HEK293 (cell line): ENCODE data around the gene WHRN.

Experiments
- ATF2 ChIP-seq: fragments of 450-650 bp; formaldehyde crosslinking; IDR thresholded peaks from 2 replicates; pipeline ENCODE4 v1.5.1; 2016; ENCODE audit warnings: missing biosample characterization, missing genetic modification characterization, low read depth
- KLF16 ChIP-seq: fragments of 450-650 bp; formaldehyde crosslinking; IDR thresholded peaks from 2 replicates; pipeline ENCODE4 v1.5.1; 2017; ENCODE audit warnings: missing biosample characterization, missing genetic modification characterization
- REST ChIP-seq: fragments of 450-650 bp; formaldehyde crosslinking; IDR thresholded peaks from 2 replicates; pipeline ENCODE4 v1.5.1; 2016; ENCODE audit warnings: missing biosample characterization, missing genetic modification characterization
- ZNF121 ChIP-seq: fragments of 450-650 bp; formaldehyde crosslinking; IDR thresholded peaks from 2 replicates; pipeline ENCODE4 v1.5.1; 2016; ENCODE audit warnings: missing biosample characterization, missing genetic modification characterization
- ZNF19 ChIP-seq: fragments of 450-650 bp; formaldehyde crosslinking; IDR thresholded peaks from 2 replicates; pipeline ENCODE4; 2016; ENCODE audit warnings: missing biosample characterization, missing genetic modification characterization, low read depth
- ZNF274 ChIP-seq, 2 experiments: fragments of 200-500 bp in 1 of 2; fragments of 450-650 bp in 1 of 2; sonication (Bioruptor generic) in 1 of 2; formaldehyde crosslinking in 1 of 2; IDR thresholded peaks; 2 replicates each; pipeline versions ENCODE4 v1.5.1 to v1.6.1; 2014 to 2016; ENCODE audit warnings: borderline replicate concordance in 1 of 2, inconsistent platforms in 1 of 2, low read length in 1 of 2, missing biosample characterization in 1 of 2, missing genetic modification characterization in 1 of 2
- ZNF394 ChIP-seq: fragments of 450-650 bp; formaldehyde crosslinking; IDR thresholded peaks from 2 replicates; pipeline ENCODE4 v1.5.1; 2016; ENCODE audit warnings: missing biosample characterization, missing genetic modification characterization, mild to moderate bottlenecking, moderate library complexity, borderline replicate concordance
- ZNF501 ChIP-seq: fragments of 450-650 bp; formaldehyde crosslinking; IDR thresholded peaks from 2 replicates; pipeline ENCODE4 v1.5.1; 2016; ENCODE audit warnings: missing biosample characterization, missing genetic modification characterization
- ZNF549 ChIP-seq: fragments of 450-650 bp; IDR thresholded peaks from 2 replicates; pipeline ENCODE4 v1.5.1; 2018; ENCODE audit warnings: missing biosample characterization, missing genetic modification characterization, mild to moderate bottlenecking, inconsistent platforms, moderate library complexity
- ZNF561 ChIP-seq: fragments of 450-650 bp; IDR thresholded peaks from 2 replicates; pipeline ENCODE4 v1.5.1; 2018; ENCODE audit warnings: missing biosample characterization, missing genetic modification characterization, borderline replicate concordance
- ZNF747 ChIP-seq: fragments of 450-650 bp; formaldehyde crosslinking; IDR thresholded peaks from 2 replicates; pipeline ENCODE4 v1.5.1; 2016; ENCODE audit warnings: missing biosample characterization, missing genetic modification characterization

- TF ChIP-seq REST (tag by site-specific recombination) (no peak), ATF2 (no peak), KLF16 (tag by site-specific recombination) (no peak), ZNF549 (tag by site-specific recombination) (no peak), ZNF121 (tag by site-specific recombination) (no peak), ZNF394 (no peak), ZNF274 (IDR thresholded peaks at IDR 0.05; ENCODE audit: low read length) (no peak), ZNF274 (tag by site-specific recombination; IDR thresholded peaks at IDR 0.05; ENCODE audit: borderline replicate concordance) (no peak), ZNF561 (tag by site-specific recombination) (no peak), ZNF501 (tag by site-specific recombination) (no peak), ZNF19 (tag by site-specific recombination) (no peak), ZNF747 (tag by site-specific recombination) (no peak)
Measured at GRCh38 chr9:114409103-114409780, 96.0 kb downstream of the WHRN start.
